Right cardiac atrium (tissue), 5 donors: Measurements from ENCODE around the gene CACNA1I. TPM values are rescaled to one million over a fixed set of nuclear protein-coding genes. Genes with fewer than 3 reads are reported as not detected.

Experiments used
- ATAC-seq, 2 donors: fragments of 200-7000 bp; cut with Tn5 transposase; one replicate each; pipeline versions ENCODE4 v1.8.0 to v1.9.1; 2020; ENCODE audit warnings: moderate library complexity in 2 of 2, mild to moderate bottlenecking in 1 of 2
- DNase-seq, 3 donors: peaks; one replicate each; pipeline ENCODE4 v3.0.0-alpha.2; 2020
- H3K27ac ChIP-seq: one replicate; pipeline ENCODE4 v1.5.1; 2013; ENCODE audit warnings: mild to moderate bottlenecking, low read length, control low read depth, moderate library complexity
- H3K27me3 ChIP-seq: one replicate; pipeline ENCODE4 v1.6.1; 2013; ENCODE audit not compliant: control insufficient read depth, insufficient read depth
- H3K4me1 ChIP-seq: one replicate; pipeline ENCODE4 v1.6.1; 2013; ENCODE audit warnings: low read length; ENCODE audit not compliant: control insufficient read depth, insufficient read depth
- H3K4me3 ChIP-seq: one replicate; pipeline ENCODE4 v1.5.1; 2013; ENCODE audit warnings: low read length, control low read depth
- H3K9me3 ChIP-seq: one replicate; pipeline ENCODE4 v1.6.1; 2013; ENCODE audit warnings: low read length; ENCODE audit not compliant: control insufficient read depth
- WGBS: extraction: QIAGEN DNeasy Blood & Tissue Kit; methylation state at CpG from one replicate; pipeline ENCODE4 v1.1.7; 2013; 5-methylcytosine and 5-hydroxymethylcytosine counted together
- intact Hi-C, 4 donors: fragments of 100-400 bp; cut with DNase I; formaldehyde crosslinking; loops; one replicate each; pipeline versions ENCODE4 v1.11.0 to v1.14.0; 2022 to 2023
- polyA plus RNA-seq: library from polyadenylated mRNA; stranded (reverse); fragments of 200-250 nt; gene quantifications from one replicate; pipeline ENCODE4 v1.2.3, GENCODE V29; 2013
- total RNA-seq, 4 donors: library from RNA; stranded (reverse); fragmentation: NEBNext Ultra II Directional; extraction: Animal tissue kit (Norgen Biotek cat#: 25700); gene quantifications; one replicate each; pipeline ENCODE4 v1.2.1, GENCODE V29; 2021
- donor health status: healthy with polysubstance abuse.
- donor health status: DM: no; HTN: yes; CAD: no.
- donor health status: DM: no; HTN: no; CAD: no.
- donor health status: DM: no; HTN: yes; CAD: no; lungs with severe emphysema.
- donor health status: DM: yes; HTN: yes; CAD: no.

CACNA1I gene
- total and polyA plus RNA-seq, 5 donors, result 0.06 to 0.07 TPM; not detected in 3

DNA sequence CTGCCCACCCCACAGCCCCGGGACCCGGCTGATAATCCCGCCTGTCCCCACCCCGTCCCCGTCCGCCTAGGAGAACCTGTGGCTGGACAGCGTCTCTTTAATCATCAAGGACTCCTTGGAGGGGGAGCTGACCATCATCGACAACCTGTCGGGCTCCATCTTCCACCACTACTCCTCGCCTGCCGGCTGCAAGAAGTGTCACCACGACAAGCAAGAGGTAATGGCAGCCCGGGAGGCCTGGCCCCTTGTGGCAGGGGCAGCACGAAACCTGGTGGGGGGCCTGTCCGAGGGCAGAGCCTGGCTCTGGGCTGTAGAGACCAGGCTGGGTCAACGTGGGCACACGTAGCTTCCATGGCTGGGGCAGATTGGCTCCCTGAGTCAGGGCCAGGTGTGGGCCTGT lies 109.1 kb downstream of the CACNA1I start:
- Histone ChIP-seq H3K9me3 (no peaks in the 10 kb centered on the region), H3K27ac (no peak overlapping the region), H3K27me3 (no peaks in the 10 kb centered on the region), H3K4me1 (no peaks in the 10 kb centered on the region), H3K4me3 (no peak overlapping the region)
- ATAC-seq, result no peak
- 73% methylated on average over 17 of the region's 17 CpGs for WGBS
- DNase-seq, result peak in 1 of 3 donors; percentile 42
- intact Hi-C loops, result no loop called here

DNA sequence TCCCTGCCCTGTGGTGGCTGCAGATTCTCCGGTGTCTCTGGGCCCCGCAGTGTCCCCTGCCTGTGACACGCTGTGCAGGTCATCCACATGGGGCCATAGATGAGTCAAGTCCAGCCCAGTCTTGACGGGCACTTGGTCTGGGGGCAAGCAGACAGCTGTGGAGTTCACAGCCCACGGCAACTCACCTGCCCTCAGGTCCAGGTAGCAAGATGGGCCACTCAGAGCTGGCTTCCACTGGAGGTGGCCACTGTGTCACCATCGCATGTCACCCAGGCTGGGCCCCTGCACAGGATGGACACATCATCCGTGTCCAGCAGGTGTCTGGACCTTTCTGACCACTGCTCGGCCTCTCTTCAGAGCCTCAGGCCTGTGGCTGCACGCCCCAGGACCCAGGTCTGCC lies 109.9 kb downstream of the CACNA1I start:
- no peaks in the 10 kb centered on the region for H3K9me3 ChIP-seq
- intact Hi-C loops, result no loop called here
- H3K4me3 ChIP-seq, result no peak overlapping the region
- peak in 1 of 3 donors; percentile 19 for DNase-seq
- no peaks in the 10 kb centered on the region for H3K4me1 ChIP-seq
- WGBS, result 86% methylated on average over 9 of the region's 9 CpGs
- no peaks in the 10 kb centered on the region for H3K27me3 ChIP-seq
- no peak for ATAC-seq
- no peak overlapping the region for H3K27ac ChIP-seq

DNA sequence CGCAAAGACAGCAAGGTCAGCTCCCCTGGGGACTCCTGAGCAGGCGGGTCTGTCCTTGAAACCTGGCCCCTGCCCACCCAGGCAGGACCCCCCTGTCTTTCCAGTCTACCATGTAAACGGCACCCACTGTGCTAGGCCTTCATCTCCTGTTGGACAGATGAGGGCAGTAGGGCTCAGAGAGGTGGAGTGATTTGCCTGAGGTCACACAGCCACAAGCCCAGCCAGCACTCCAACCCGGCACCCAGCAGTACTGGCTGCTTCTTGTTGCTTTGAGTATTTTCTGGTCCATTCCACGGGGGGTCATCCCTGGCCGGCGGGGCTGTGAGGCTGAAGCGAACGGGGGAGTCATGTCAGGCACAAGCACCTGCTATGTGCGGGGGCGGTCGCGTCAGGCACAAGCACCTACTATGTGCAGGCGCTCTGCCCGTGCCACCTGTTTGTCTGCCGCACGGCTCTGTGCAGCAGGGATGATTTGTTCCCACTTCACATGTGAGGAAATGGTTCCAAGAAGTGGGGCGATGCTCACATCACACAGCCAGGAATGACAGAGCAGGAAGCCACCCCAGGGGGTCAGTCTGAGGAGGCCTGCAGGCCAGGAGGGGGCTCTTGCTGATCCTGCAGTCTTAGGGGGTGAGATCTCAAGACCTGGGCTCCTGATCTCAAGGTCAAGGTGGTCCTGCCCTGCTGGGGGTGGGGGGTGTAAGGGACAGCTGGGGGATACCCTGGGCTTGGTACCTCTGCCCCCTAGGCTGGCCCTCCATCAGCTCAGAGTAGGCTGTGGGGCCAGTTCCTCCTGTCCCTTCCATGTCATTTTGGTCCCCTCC lies 110.7 kb downstream of the CACNA1I start:
- DNase-seq, result peak in 1 of 3 donors; percentile 25
- intact Hi-C loops, result no loop called here
- WGBS, result 84% methylated on average over 18 of the region's 18 CpGs
- Histone ChIP-seq H3K27me3 (no peaks in the 10 kb centered on the region), H3K9me3 (no peaks in the 10 kb centered on the region), H3K4me3 (no peak overlapping the region), H3K27ac (no peak overlapping the region), H3K4me1 (no peaks in the 10 kb centered on the region)
- ATAC-seq, result no peak

DNA sequence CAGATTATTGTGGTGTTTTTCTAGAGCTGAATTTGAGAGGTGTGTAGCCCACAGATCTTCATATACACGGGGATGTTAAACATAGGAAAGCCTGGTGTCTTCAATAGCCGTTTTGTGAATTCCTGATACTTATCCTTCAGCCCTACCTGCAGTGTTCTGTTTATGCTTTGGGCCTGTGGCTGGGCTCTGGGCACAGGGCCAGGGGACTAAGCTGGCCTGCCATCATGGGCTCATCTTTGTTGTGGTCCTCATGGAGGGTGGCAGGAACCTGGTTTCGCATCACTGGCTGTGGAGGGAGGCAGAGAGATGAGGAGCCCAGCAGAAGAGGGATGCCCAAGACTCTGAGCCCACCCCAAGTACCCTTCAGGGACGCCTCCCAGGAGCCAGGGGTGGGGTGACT lies 112.4 kb downstream of the CACNA1I start:
- WGBS, result 84% methylated on average over 4 of the region's 4 CpGs
- no peaks in the 10 kb centered on the region for H3K4me1 ChIP-seq
- no peak for DNase-seq
- no peaks in the 10 kb centered on the region for H3K9me3 ChIP-seq
- H3K27ac ChIP-seq, result no peak overlapping the region
- no peak overlapping the region for H3K4me3 ChIP-seq
- no peaks in the 10 kb centered on the region for H3K27me3 ChIP-seq
- ATAC-seq, result no peak
- intact Hi-C loops, result no loop called here

DNA sequence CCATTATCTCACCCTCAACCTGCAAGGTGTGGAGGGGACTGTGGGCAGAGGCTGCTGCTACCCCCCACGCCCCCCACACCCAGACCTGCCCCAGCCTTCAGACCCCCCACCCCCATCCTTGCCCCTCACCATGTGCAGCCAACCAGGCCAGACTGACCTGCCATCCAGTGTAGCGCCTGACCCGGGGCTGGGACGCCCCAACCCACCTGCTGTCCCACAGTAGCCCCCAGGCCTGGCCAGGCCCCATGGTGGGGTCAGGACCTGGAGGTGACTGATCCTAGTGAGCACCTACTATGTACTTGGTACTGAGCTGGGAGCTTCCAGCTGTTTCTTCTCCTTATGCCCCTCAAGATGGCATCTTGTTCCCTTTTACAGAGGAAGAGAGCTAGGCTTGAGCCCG lies 113.1 kb downstream of the CACNA1I start:
- Histone ChIP-seq H3K9me3 (no peaks in the 10 kb centered on the region), H3K4me1 (no peaks in the 10 kb centered on the region), H3K27me3 (no peaks in the 10 kb centered on the region), H3K27ac (no peak overlapping the region), H3K4me3 (no peak overlapping the region)
- WGBS, result 90% methylated on average over 5 of the region's 5 CpGs
- ATAC-seq (no peak), DNase-seq (peak in 1 of 3 donors; percentile 13)
- intact Hi-C loops, result no loop called here

DNA sequence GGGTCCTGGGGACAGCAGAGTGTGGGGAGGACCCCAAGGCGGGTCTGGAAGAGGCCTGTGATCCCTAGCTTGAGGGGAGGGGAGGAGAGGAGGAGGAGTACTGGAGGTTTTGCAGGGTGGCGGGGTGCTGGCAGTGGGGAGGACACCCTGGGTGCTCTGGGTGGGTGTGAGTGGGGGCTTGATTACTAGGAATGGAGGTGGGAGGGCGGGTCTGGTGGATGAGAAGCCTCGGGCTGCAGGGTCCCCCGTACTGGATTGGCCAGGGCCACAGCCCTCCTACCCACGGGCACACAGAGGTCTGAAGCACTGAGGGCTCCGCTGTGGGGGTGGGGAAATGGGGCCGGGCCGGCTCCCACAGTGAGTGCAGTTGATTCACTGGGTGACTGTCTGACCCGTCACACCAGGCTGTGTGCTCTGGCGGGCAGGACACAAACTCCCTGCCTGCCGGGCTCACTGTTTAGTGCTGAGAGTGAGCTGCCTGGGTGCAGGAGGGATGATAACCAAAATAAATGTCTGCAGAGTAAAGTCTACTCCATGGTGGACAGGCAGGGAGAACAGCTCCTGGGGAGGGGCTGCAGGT lies 114.2 kb downstream of the CACNA1I start:
- ATAC-seq (no peak), DNase-seq (peak in 1 of 3 donors; percentile 6)
- Histone ChIP-seq H3K27me3 (no peaks in the 10 kb centered on the region), H3K27ac (no peak overlapping the region), H3K4me3 (no peak overlapping the region), H3K9me3 (no peaks in the 10 kb centered on the region), H3K4me1 (no peaks in the 10 kb centered on the region)
- intact Hi-C loops, result no loop called here
- 50% methylated on average over 12 of the region's 12 CpGs for whole genome bisulfite sequencing

DNA sequence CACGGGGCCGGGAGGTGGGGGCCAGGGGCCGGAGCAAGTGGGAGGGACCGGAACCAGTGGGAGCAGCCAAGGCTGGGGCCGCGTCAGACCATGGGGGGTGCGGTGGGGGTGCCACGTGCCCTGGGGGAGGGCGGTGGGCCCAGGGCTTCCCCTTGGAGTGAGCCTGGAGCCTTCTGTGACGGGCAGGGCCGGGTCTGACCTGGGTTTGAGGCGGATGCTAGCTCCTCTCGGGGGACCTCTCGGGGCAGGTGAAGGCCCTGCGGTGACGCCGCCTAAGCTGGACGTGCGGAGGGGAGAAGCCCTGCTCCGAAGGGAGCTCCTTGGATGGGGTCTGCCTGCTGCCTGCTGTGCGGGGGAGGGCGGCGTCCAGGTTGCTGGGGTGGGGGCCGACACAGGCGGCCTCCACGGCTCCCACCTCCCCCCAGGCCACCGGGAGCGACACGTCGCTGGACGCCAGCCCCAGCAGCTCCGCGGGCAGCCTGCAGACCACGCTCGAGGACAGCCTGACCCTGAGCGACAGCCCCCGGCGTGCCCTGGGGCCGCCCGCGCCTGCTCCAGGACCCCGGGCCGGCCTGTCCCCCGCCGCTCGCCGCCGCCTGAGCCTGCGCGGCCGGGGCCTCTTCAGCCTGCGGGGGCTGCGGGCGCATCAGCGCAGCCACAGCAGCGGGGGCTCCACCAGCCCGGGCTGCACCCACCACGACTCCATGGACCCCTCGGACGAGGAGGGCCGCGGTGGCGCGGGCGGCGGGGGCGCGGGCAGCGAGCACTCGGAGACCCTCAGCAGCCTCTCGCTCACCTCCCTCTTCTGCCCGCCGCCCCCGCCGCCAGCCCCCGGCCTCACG lies 115.0 kb downstream of the CACNA1I start:
- 6% methylated on average over 76 of the region's 77 CpGs for WGBS
- H3K27ac ChIP-seq, result no peak overlapping the region
- no peaks in the 10 kb centered on the region for H3K27me3 ChIP-seq
- H3K4me1 ChIP-seq, result no peaks in the 10 kb centered on the region
- peak in 2 of 3 donors; percentile 24 to 47 for DNase-seq
- ATAC-seq, result no peak
- H3K4me3 ChIP-seq, result peak overlapping the region; percentile 1
- intact Hi-C loops, result no loop called here
- no peaks in the 10 kb centered on the region for H3K9me3 ChIP-seq

DNA sequence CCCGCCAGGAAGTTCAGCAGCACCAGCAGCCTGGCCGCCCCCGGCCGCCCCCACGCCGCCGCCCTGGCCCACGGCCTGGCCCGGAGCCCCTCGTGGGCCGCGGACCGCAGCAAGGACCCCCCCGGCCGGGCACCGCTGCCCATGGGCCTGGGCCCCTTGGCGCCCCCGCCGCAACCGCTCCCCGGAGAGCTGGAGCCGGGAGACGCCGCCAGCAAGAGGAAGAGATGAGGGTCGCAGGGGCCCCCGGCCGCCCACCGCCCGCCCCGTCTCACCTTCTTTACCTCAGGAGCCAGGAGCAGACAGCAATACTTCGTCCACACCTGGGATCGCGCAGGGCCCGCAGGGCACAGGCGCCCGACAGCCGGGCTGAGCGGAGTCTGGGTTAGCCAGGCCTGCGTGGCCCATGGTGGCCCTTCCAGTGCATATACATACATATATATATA lies 115.6 kb downstream of the CACNA1I start:
- DNase-seq (peak in 2 of 3 donors; percentile 30 to 36), ATAC-seq (no peak)
- no peaks in the 10 kb centered on the region for H3K4me1 ChIP-seq
- WGBS, result 38% methylated on average over 39 of the region's 39 CpGs
- no peaks in the 10 kb centered on the region for H3K27me3 ChIP-seq
- intact Hi-C loops, result no loop called here
- no peaks in the 10 kb centered on the region for H3K9me3 ChIP-seq
- H3K27ac ChIP-seq, result no peak overlapping the region
- H3K4me3 ChIP-seq, result no peak overlapping the region

DNA sequence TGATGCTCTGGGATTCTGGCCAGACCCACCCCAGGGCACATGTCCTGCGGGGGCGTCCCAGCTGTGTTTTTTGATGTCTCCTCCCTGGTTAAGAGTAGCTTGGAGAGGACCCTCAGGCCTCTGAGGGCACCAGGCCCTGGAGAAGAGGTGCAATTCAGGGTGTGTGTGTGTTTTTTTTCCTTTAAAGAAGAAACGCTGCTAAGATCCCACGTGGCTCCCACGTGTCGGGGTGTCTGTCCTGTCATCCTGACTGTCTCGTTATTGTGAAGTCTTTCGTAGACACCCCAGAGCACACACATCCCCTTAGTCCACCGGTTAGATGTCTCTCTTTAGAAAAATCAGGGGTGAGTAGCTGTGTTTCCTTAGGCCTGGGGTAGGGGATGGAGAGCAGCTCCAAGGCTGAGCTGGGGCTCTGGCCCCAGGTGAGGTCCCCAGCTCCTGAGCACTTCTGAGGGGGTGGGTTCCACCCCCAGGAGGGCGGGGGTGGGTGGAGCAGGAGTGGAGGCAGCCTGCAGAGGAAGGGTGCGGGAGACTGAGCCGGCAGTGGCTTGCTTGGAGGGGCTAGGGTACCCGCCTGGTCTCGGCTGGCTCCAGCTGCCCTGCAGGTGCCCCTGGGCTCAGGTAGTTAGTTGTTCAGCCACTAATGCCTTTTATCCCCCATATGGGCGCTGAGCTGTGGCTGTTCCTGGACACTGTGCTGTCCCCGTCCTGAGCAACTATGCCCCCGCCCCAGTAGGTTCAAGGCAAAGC lies 116.4 kb downstream of the CACNA1I start:
- Histone ChIP-seq H3K4me1 (no peaks in the 10 kb centered on the region), H3K4me3 (no peak overlapping the region), H3K9me3 (no peaks in the 10 kb centered on the region), H3K27ac (no peak overlapping the region), H3K27me3 (no peaks in the 10 kb centered on the region)
- ATAC-seq (no peak), DNase-seq (peak in 2 of 3 donors; percentile 9 to 38)
- WGBS, result 77% methylated on average over 17 of the region's 17 CpGs
- intact Hi-C loops, result no loop called here

DNA sequence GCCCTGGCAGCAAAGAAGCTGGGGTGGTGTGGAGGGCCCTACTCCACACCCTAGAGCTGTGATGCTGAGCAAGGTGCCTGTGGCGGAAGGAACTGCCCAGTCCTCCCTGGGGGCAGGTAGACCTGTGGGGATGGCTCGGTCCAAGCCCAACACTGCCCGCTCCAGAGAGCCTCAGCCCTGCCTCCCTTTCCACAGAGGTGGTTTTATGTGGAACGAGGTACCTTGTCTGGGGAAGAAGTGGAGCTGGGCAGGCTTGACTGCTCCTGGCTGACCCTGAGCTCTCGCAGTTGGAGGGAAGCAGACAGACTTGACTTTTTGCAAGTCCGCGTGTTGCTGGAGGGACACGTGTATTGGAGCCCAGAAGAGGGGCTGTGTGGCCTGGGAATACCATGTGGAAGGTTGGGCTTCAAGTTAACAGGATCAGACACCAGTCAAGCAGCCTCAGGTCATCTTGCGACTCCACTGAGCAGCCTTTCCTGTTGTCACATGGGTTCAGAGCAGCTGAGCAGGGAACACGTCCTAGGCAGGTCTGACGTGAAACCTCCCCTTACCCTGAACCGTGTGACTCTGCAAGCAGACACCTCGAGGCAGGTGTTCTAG lies 117.7 kb downstream of the CACNA1I start:
- no peak overlapping the region for H3K27ac ChIP-seq
- WGBS, result 80% methylated on average over 13 of the region's 13 CpGs
- no peak for ATAC-seq
- DNase-seq, result peak in 2 of 3 donors; percentile 4 to 7
- H3K4me3 ChIP-seq, result no peak overlapping the region
- no peaks in the 10 kb centered on the region for H3K27me3 ChIP-seq
- intact Hi-C loops, result no loop called here
- H3K4me1 ChIP-seq, result no peaks in the 10 kb centered on the region
- H3K9me3 ChIP-seq, result no peaks in the 10 kb centered on the region
